GM21529 (cell line): ENCODE measurements around the gene CELSR3.
A peak's percentile ranks its signal among the peaks of the same experiment; 100 is the strongest.

Experiments
- ATAC-seq: cut with Tn5 transposase; IDR thresholded peaks from one replicate; pipeline ENCODE4 v1.9.1; 2021; ENCODE audit not compliant: unreplicated experiment

The CELSR3 gene

DNA sequence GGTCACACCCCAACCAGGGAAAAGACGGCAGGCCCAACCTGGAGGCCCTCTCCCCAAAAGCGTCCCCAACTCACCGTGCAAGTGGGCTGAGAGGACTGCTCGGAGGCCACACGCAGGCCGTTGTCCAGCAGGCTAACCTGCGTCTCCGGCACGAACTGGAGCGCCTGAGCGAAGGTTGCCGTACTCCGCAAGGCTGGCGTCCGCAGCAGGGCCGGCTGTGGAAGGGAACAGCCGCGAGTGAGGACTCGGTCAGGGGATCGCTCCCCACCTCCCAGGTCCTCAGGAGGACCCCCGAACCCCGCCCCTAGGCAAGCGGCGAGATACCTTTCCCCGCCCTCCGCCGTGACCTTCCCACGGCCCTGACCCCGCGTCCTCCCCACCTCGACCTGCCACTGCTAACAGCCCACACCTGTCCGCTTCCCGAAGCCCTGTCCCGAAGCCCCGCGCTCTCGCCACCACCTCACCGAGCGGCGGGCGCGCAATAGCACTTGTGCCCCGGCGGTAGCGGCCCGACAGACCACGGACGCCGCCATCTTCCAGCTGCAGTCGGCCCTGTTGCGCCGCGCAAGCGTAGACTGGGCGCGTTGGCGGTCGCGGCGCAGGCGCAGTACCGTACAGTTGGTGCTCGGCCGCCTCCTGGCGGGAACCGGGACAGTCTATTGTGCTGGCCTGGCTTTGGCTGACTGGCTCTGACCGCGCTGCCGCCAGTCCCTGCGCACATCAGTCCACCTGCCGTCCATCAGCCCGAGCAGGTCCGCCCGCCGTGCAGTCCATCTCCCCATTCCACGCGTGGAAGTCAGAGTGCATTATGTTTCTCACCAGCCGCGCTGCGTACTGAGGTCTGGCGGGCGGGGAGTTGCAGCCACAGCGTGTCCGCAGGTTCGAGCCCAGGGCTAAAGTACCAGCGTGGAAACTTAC, 53.3 kb downstream of the CELSR3 start, which contains the start of gene UQCRC1:
Gene UQCRC1, minus strand, starts transcription at position 559 of the 918 bp plus-strand sequence. Its CDS starts 26 bp downstream, at position 533.
- peak; percentile 98 for ATAC-seq

DNA sequence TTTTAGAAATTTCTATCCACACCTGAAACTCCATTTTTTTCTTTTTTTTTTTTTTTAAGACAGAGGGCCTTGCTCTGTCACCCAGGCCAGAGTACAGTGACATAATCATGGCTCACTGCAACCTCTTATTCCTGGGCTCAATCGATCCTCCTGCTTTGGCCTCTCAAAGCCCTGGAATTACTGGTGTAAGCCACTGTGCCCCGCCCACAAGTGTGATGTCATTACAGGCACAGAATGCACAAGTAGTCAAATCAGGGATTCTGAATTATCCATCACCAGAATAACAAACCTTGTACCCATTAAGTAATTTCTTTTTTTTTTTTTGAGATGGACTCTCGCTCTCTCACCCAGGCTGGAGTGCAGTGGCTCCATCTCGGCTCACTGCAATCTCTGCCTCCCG, 55.2 kb downstream of the CELSR3 start:
- no peak for ATAC-seq

DNA sequence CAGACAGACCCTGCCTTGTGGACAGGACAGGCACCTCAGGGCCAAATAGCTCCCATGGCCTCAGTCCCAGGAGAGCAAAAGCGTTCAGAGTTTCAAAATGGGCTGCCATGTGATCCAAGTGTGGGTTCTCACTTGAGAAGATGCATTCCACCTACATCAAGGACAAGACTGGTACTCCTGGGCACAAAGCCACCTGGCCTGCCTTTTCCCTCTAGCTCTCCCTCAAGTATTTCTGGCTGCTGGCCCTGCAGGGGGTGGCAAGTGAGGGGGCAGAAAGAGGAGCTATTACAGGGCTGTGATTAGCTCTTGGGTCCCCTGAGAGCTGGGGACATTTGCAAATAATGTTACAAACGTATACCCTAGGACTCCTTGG, 61.1 kb downstream of the CELSR3 start:
- ATAC-seq = no peak

DNA sequence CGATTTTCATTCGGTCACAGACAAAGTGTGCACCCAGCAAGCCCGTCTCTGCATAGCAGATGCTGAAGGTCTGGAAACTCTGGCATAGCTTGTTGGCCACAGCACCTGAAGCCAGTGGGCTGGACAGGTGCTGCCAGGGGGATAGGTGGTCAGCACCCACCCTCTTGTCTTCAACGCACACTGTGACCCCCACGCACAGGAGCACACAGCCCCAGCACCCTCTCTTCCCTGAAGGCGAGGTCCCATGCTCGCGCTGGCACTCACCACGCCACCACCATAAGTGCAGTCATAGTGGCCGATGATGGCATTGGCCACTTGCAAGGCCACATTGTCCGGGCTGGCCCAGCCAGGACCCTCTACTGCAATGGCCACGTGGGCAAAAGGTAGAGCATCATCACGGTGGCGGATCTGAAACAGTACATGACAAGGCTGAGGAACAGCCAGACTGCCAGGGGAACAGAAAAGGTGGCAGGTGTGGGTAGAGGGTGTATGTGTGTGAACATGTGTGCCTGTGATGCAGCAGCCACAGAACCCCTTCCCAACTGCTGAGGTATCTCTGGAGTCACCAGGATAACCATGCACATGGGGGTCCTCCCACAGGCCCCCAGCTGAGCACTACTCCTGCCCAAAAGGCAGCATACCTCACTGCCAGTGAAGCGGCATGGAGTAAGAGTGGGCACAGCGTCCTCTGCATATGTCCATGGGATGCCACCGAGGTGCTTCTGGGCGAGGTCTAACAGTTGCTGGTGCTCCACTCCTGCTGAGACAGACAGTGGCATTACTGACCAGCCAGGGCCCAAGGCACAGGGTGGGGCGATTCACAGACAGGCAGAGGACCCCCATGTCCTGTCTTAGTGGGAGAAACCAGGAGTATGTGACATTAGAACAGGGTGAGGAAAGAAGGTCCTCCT, 61.7 kb downstream of the CELSR3 start:
- no peak for ATAC-seq

DNA sequence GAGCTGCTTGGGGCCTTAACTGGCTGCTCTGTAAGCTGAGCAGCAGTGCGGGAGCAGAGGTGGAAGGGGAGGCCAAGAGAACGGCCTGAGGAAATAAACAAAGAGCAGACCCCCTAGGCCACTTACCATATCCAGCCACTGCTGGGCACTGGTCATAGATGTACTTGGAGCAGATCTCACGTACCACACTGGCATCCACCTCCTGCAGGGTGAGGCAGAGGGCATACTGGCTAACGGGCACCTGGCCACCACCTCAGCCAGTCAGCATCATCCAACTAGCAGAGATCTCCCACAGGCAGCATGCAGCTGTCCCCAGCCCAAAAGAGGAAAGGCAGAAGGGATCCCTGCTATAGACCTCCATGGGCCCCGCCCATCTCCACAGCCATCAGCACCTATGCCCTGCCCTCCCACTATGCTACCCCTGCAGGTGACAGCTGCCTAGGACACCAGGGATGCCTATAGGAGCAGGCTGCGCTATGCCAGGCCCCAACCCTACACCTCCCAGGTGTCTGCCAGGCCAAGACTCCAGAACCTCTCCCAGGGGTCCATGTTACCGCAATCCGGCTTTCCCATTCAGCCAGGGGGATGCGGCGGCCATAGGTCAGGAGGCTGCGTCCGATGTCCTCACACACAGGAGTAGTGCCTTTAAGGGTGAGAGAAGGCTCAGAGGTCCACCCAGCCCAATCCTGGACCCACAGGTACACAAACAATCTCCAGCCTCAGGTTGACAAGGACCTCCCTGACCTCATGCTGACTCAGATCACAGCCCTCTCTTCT, 63.0 kb downstream of the CELSR3 start:
- ATAC-seq = no peak

DNA sequence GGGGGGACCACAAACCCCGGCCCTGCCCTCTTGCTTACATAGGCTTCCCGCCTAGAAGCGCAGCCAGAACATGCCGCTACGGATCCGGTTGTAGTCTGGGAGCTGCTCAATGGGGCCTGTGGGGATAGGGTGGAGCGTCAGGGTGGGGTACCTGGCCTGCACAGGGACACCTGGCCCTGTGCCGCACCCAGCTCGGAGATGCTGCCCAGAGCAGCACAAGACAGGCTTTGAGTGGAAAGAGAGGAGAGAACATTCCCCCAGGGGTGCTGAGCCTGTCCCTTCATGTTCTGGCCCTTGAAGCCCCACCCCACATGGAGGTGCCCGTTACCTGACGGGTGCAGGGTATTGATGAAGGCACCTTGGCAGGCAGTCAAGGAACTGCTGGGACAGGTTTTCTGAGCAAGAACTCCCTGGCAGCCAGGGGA, 63.6 kb downstream of the CELSR3 start:
- ATAC-seq = no peak

DNA sequence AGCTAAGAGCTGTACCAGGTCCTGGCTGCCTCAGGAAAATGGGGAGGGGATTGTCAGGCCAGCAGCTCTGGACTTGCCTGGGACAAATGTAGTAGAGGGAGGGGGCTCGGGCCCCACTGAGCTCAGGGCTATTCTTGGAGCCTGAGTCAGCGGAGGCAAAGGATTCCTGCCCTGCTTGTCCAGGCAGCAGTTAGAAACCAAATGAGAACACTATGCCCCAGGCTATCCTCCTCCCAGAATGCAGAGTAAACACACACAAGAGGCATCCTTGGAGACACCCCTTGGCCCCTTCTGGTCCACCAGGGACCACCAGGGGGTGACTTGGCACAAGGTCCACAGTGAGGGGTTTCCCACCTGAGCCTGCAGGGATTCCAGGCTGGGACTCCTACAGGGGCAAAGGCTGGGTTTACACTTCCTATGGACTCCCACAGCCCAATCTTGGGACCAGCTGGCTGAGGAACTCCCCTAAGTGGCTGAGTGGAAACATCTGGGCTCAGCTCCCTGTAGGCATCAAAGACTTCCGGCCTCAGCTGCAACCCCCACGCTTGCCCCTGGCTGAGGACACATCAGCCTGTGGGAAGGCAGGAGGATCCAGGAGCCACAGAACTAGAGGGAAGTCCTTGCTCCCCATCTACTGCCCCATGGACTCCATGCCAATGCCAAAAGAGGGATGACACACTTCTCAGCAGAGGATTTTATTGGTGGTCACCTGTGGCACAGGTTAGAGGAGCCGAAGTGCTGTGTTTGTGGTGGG, 64.2 kb downstream of the CELSR3 start:
- no peak for ATAC-seq

DNA sequence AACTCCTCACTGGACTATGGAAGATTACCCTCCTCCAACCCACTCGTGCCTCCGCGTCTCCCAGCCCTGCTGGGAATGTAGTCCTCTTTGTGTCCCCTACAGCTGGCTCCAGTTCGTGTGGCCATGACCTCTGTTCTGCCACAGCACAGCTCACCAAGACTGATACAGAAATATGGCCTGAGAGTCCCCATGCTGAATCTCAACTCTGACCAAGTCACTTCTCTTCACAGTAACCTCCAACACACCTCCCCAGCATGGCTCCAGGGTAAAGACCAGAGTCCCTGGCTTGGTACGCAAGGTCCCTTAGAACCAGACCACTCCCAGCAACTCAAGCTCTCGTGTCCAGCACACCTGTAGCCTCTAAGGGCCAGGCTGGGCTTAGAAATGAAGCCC, 65.3 kb downstream of the CELSR3 start:
- no peak for ATAC-seq

DNA sequence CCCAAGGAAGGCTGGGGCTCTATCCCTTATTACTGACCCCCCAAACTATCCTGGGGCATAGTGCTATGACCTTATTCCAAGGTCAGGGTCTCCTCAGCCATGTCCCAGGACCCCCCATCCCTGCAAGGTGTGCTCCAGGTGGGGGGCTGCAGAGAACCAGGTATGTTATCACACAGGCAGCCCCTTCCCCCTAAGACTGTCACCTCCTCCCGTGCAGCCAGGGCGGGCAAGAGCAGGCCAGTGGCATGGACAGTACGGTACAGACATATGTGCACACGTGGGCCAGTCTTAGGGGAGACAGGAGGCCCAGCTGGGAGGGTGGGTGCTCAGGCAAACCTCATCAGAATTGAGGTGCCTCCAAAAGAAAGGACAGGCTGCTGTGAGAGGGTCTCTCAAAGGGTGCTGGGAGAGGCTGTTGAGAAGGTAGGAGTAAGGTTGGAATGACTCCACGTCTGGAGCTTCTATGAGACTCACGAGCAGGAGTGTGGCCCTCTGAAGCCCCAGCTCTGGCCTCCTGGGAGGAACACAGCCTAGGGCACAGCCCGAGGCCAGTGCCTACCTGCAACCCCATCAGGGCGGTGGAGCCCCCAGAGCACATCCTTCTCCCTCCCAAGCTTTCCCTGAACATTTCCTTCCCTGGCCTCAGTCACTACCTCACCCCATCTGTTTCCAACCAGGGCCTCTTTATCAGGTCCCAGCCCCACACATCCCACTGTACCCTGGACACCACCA, 65.8 kb downstream of the CELSR3 start:
- no peak for ATAC-seq

DNA sequence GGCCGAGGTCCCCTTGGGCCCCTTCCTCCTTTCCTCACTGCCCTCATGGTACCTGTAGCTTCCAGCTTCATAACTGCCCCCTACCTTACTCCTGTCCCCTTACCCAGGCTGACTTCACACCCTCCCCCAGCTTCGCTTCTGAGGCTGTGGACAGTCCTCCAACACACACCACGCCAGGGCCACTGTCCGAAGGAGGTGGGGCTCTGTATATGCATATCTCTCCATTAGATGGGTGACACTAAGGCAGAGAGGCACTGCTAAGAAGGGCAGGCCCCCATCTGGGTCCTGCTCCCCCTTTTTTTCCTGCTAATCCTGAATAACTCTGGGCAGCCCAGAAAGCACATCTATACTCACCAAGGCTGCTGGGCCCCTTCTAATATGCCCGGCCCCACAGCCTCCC, 66.5 kb downstream of the CELSR3 start:
- ATAC-seq = no peak

DNA sequence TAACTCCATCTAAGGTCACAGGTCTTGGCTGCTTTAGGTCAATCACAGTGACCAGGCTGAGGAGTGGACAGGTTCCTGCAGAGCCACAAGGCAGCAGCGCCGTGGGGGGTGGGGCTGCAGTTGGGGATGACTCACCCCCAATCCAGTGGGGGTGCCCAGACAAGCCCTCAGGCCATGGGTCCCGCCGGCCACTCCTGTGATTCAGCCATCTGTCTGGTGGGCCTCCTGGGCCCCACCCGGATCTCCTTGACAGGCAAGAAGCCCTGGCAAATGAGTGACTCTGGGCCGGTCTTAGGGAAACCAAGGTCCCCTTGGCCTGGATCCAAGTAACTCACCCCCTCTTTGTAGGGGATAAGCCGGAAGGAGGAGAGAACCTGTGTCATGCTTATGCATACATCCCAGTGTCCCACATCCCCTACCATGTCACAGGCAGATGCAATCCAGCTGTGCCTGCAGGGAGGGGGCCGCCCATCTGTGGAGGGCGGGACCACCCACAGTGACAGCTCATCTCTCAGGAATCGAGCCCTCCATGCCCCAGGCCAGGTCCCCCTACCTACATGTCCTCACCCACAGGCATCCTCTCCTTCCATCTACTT, 67.1 kb downstream of the CELSR3 start:
- no peak for ATAC-seq

DNA sequence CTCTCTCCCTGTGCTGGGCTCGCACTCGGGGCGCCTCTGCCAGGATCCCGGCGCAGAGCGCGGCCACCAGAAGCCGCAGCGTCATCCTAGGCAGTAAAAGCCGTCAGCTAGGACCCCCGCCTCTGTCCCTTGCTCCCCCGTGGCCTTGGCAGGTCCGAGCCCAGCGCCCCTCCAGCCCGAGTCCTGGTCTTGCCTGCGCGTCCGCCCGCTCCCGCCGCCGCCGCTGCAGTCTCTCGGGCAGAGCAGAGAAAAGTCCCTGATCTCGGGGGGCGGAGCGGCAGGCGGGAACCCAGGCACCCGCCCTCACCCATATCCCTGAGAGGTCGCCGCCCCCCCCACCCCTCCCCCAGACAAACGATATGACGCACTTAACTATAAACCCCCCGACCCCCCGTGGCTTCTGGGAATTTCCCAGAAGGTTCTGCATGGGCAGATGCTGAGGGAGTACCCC, 67.6 kb downstream of the CELSR3 start, which contains the start of gene COL7A1:
Gene COL7A1, minus strand, starts transcription at position 255 of the 451 bp plus-strand sequence. Its CDS starts 170 bp downstream, at position 85.
- no peak for ATAC-seq

DNA sequence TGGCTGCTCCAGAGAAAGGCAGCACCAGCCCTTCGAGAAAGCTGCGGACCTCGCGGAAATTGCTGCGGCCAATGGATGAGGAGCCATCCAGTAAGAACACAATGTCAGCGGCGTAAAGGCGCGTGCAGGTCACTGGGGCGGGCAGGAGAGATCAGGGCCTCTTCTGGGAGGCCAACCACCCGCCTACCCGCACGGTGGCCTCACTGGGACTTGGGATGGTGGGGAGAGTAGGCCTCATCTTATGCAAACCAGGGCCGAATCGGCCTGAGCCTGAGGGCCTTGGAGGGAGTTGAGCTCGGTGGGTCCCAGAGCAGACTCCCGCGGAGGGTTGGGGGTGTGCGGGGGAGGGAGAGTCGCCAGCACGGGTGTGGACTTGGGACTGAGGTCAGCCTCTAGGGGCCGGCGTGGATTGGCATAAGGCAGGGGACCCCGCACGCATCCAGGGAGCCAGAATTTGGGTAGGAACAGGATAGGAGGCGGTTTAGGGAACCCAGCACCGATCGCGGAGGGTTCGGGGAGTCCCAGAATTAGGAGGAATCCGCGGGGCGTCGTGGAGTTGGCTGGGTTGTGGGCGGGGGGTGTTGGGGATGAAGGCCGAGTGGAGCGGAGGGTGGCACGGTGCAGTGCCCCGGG, 68.2 kb downstream of the CELSR3 start:
- no peak for ATAC-seq

DNA sequence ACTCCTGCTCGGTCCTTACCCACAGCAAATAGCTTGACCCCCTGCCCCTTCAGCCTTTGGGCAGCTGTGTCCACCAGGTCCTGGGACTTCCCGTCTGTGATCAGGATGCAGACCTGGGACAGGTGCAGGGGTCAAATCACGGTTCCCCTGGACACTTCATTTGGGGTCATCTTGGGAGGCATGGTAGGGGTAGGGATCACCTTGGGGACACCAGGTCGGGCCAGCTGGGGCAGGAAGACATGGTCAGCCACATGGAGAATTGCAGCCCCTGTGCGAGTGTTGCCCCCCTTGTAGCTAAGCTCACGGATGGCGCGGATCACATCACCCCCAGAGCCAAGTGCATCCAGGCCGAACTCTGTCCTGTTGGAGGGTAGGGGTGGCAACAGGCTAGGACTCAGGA, 69.3 kb downstream of the CELSR3 start:
- ATAC-seq = no peak

DNA sequence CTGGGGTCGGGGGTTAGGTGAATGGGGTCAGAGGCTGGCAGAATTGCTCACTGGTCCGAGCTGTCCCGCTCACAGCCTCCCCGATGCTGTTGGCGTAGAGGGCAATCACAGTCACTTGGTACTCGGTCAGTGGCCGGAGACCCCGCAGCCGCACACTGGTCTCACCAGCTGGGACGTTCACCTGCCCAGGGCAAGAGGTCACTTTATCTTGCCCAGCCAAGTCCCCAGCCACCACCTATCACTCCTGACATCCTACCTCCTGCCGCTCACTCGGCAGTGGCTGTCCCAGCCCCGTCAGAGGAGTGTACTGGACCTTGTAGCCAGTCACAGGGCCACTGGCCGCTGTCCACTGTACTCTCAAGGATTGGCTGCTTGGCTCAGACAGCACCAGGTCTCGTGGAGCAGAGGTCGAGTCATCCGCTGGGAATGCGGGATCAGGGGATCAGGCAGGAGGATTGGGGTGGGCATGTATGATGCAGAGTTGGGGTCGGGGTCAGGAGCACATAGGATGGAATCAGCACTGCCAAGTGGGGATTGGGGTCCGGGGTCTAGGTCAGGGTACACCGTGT, 70.1 kb downstream of the CELSR3 start:
- ATAC-seq = no peak

DNA sequence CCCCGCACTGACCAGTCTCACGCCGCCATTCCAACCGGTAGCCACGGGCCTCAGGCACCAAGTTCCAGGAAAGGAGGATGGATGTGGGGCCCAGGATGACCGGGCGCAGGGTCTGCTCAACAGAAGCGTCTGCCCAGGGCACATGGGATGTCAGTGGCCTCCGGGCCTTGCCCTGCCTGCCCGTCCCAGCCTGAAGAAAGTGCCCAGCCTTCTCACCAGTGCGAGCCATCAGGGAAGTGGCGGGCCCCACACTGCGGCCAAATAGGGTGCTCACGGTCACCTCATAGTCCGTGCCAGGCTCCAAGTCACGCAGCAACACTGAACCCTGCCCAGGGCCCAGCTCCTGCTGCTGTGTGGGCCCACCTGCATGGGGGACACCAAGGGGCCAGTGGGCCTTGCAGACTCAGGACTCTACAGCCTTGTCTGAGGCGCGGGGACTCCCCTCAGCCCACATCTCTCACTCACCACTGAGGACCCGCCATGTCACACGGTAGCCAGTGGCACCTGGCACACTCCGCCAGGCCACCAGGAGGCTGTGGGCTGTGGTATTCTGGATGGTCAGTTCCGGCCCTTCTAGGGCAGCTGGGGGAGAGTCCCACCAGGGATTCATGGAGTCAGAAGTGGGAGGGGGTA, 70.7 kb downstream of the CELSR3 start:
- no peak for ATAC-seq

DNA sequence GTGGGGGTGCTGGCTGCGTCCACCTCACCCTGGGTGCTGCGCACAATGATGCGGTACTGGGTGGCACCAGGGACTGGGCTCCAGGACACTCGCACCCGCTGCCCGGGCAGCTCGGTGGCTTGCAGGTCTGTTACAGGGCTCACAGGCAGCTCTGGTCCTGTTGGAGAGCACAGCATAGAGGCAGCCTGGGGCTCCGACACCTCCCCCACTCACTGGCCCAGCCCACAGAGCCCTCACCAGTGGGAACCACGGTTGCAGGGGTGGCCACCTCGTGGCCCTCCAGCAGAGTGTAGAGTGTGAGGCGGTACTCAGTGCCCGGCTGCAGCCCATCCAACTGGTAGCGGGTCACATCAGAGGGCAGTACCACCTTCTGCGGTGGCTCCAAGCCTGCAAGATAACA, 71.2 kb downstream of the CELSR3 start:
- ATAC-seq = no peak

DNA sequence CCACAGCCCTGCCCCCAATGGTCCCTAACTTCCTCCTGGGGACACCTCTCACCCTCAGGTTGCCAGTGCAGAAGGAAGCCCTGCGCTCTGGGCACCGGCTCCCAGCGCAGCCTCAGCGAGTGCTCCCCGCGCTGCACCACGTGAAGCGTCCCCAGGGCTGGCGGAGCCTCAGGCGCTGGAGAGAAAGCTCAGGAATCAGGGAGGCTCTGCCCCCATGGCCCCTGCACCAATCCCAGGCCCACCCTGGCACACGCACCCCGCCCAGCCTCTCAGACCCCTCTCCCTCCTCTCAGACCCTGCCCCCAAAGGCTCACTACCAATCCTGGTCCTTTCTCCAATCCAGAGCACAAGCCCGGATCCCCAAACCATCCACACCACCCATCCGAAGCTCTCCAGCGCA, 74.5 kb downstream of the CELSR3 start:
- ATAC-seq = no peak
